ENCODE results near the gene GRPR. TPM values are rescaled to one million over a fixed set of nuclear protein-coding genes. Genes with fewer than 3 reads are reported as not detected.
"Not testable (repeated sequence)": the region's sequence is repeated elsewhere in the genome, so short reads cannot be mapped to it uniquely, and the experiment has no call there.

GRPR gene
- polyA plus RNA-seq, 3 donors: 0.04 to 1.5 TPM; not detected in 1

- WGBS, 3 donors: 32 to 60% (median 56%) methylated on average over 2 of the region's 2 CpGs
- H3K27ac ChIP-seq (ENCODE audit: low read depth, low read length): no peak overlapping the region
Measured at GRCh38 chrX:16130707-16131106, 7.3 kb downstream of the GRPR start.

GRCh38 chrX:16134936-16135335 lies 11.6 kb downstream of the GRPR start:
- 57 to 78% (median 66%) methylated on average over 1 of the region's 1 CpG for WGBS, 3 donors
- H3K27ac ChIP-seq (ENCODE audit: low read depth, low read length): no peak overlapping the region

GRCh38 chrX:16136080-16136479 lies 12.7 kb downstream of the GRPR start:
- 60 to 84% (median 68%) methylated on average over 2 of the region's 2 CpGs for WGBS, 3 donors
- H3K27ac ChIP-seq (ENCODE audit: low read depth, low read length): no peak overlapping the region

GRCh38 chrX:16137416-16138107 lies 14.2 kb downstream of the GRPR start:
- H3K27ac ChIP-seq (ENCODE audit: low read depth, low read length): no peak overlapping the region

- no peak overlapping the region for H3K27ac ChIP-seq (ENCODE audit: low read depth, low read length)
- WGBS, 3 donors: 55 to 60% (median 56%) methylated on average over 1 of the region's 1 CpG
Measured at GRCh38 chrX:16138108-16138427, 14.7 kb downstream of the GRPR start.

GRCh38 chrX:16140448-16140847 lies 17.1 kb downstream of the GRPR start:
- 57 to 82% (median 64%) methylated on average over 4 of the region's 4 CpGs for WGBS, 3 donors

GRCh38 chrX:16140983-16141382 lies 17.6 kb downstream of the GRPR start:
- no peak overlapping the region for H3K27ac ChIP-seq (ENCODE audit: low read depth, low read length)

More at GRCh38 chrX:16140448-16140847, 17.1 kb downstream of the GRPR start:
- H3K27ac ChIP-seq (ENCODE audit: low read depth, low read length): no peak overlapping the region

- 76 to 91% (median 87%) methylated on average over 4 of the region's 4 CpGs for WGBS, 3 donors
Measured at GRCh38 chrX:16141422-16142245, 18.3 kb downstream of the GRPR start.

GRCh38 chrX:16142246-16142558 lies 18.8 kb downstream of the GRPR start:
- no peak overlapping the region for H3K27ac ChIP-seq (ENCODE audit: low read depth, low read length)

More at GRCh38 chrX:16141422-16142245, 18.3 kb downstream of the GRPR start:
- no peak overlapping the region for H3K27ac ChIP-seq (ENCODE audit: low read depth, low read length)

GRCh38 chrX:16143968-16144367 lies 20.6 kb downstream of the GRPR start:
- H3K27ac ChIP-seq (ENCODE audit: low read depth, low read length): no peak overlapping the region

- no peak overlapping the region for H3K27ac ChIP-seq (ENCODE audit: low read depth, low read length)
- WGBS, 3 donors: 33 to 58% (median 47%) methylated on average over 2 of the region's 2 CpGs
Measured at GRCh38 chrX:16144420-16144819, 21.1 kb downstream of the GRPR start.

GRCh38 chrX:16145093-16145492 lies 21.7 kb downstream of the GRPR start:
- WGBS, 3 donors: 50 to 77% (median 63%) methylated on average over 1 of the region's 1 CpG
- not testable (repeated sequence) for H3K27ac ChIP-seq (ENCODE audit: low read depth, low read length)

- no peak overlapping the region for H3K27ac ChIP-seq (ENCODE audit: low read depth, low read length)
Measured at GRCh38 chrX:16145656-16146055, 22.3 kb downstream of the GRPR start.

GRCh38 chrX:16148896-16149295 lies 25.5 kb downstream of the GRPR start:
- H3K27ac ChIP-seq (ENCODE audit: low read depth, low read length): no peak overlapping the region
- 45 to 84% (median 75%) methylated on average over 3 of the region's 3 CpGs for WGBS, 3 donors

GRCh38 chrX:16155581-16156096 lies 32.3 kb downstream of the GRPR start:
- 40 to 61% (median 59%) methylated on average over 5 of the region's 5 CpGs for WGBS, 3 donors
- H3K27ac ChIP-seq (ENCODE audit: low read depth, low read length): no peak overlapping the region

GRCh38 chrX:16156692-16157331 lies 33.4 kb downstream of the GRPR start:
- H3K27ac ChIP-seq (ENCODE audit: low read depth, low read length): no peak overlapping the region
- WGBS, 3 donors: 82 to 92% (median 90%) methylated on average over 5 of the region's 5 CpGs

GRCh38 chrX:16160729-16161128 lies 37.4 kb downstream of the GRPR start:
- WGBS, 3 donors: 63 to 76% (median 74%) methylated on average over 3 of the region's 3 CpGs
- H3K27ac ChIP-seq (ENCODE audit: low read depth, low read length): no peak overlapping the region

- not testable (repeated sequence) for H3K27ac ChIP-seq (ENCODE audit: low read depth, low read length)
- WGBS, 3 donors: 89 to 94% methylated on average over 2 of the region's 2 CpGs; no CpG with 5 or more reads in 1 of the 3 donors
Measured at GRCh38 chrX:16161173-16161572, 37.8 kb downstream of the GRPR start.

GRCh38 chrX:16162391-16162790 lies 39.0 kb downstream of the GRPR start:
- 69 to 85% (median 83%) methylated on average over 5 of the region's 5 CpGs for WGBS, 3 donors
- H3K27ac ChIP-seq (ENCODE audit: low read depth, low read length): no peak overlapping the region

- 73 to 89% (median 85%) methylated on average over 2 to 3 of the region's 3 CpGs for WGBS, 3 donors
- no peak overlapping the region for H3K27ac ChIP-seq (ENCODE audit: low read depth, low read length)
Measured at GRCh38 chrX:16164748-16165147, 41.4 kb downstream of the GRPR start.

Data from adipose tissue (tissue), 3 donors.